Activated gamma-delta T cell treated with anti-CD3 and anti-CD28 coated beads, Interleukin-2, amount 50 U/mL, for 16 hours (primary cell): Measurements from ENCODE around the gene MORC4.

ENCODE experiments used
- DNase-seq: peaks from one replicate; pipeline ENCODE4 v3.0.0-alpha.2; 2020; ENCODE audit warnings: low read depth

Gene MORC4

GRCh38 chrX:106906361-106906760 lies 93.7 kb downstream of the MORC4 start:
- no peak for DNase-seq

GRCh38 chrX:106905064-106905708 lies 94.8 kb downstream of the MORC4 start:
- no peak for DNase-seq

- DNase-seq: no peak
These were observed 96.0 kb downstream of the MORC4 start for GRCh38 chrX:106903856-106904528.

GRCh38 chrX:106903291-106903824 lies 96.7 kb downstream of the MORC4 start, which contains the start of gene RIPPLY1:
TSS of gene RIPPLY1 (minus strand) at chrX:106903341. CDS start at chrX:106903287, 54 bp downstream.
- DNase-seq: no peak

GRCh38 chrX:106902684-106903083 lies 97.3 kb downstream of the MORC4 start:
- DNase-seq: no peak

GRCh38 chrX:106901781-106902219 lies 98.2 kb downstream of the MORC4 start:
- DNase-seq: no peak

- no peak for DNase-seq
These were observed 98.7 kb downstream of the MORC4 start for GRCh38 chrX:106901341-106901740.

GRCh38 chrX:106899841-106900240 lies 100.2 kb downstream of the MORC4 start:
- DNase-seq: no peak

- DNase-seq: no peak
These were observed 100.7 kb downstream of the MORC4 start for GRCh38 chrX:106899276-106899675.

- no peak for DNase-seq
These were observed 101.5 kb downstream of the MORC4 start for GRCh38 chrX:106898462-106898861.

GRCh38 chrX:106897259-106897658 lies 102.8 kb downstream of the MORC4 start:
- no peak for DNase-seq

- DNase-seq: no peak
These were observed 105.0 kb downstream of the MORC4 start for GRCh38 chrX:106894978-106895452.

GRCh38 chrX:106894392-106894909 lies 105.6 kb downstream of the MORC4 start:
- DNase-seq: no peak

- no peak for DNase-seq
These were observed 108.1 kb downstream of the MORC4 start for GRCh38 chrX:106891762-106892460.
